PC-3 (cell line): ENCODE data around the gene SLC8A2.

Source experiments
- EZH2 ChIP-seq: fragments of 300-600 bp; sonication (generic); IDR thresholded peaks from one replicate; pipeline ENCODE4 v1.6.1; 2017; ENCODE audit warnings: antibody characterized with exemption, mild to moderate bottlenecking, low read length; ENCODE audit not compliant: unreplicated experiment
- EZH2phosphoT487 ChIP-seq: fragments of 300-600 bp; sonication (generic); IDR thresholded peaks from 2 replicates; pipeline ENCODE4 v1.6.1; 2018; ENCODE audit warnings: mild to moderate bottlenecking, antibody characterized with exemption, low read length, borderline replicate concordance
- TF ChIP-seq, protein P1 (sequence below): fragments of 300-600 bp; sonication (generic); conservative IDR thresholded peaks from 2 replicates; pipeline ENCODE4 v1.5.1; 2017; ENCODE audit warnings: antibody characterized with exemption, low read depth, mild to moderate bottlenecking, low read length

DNA sequence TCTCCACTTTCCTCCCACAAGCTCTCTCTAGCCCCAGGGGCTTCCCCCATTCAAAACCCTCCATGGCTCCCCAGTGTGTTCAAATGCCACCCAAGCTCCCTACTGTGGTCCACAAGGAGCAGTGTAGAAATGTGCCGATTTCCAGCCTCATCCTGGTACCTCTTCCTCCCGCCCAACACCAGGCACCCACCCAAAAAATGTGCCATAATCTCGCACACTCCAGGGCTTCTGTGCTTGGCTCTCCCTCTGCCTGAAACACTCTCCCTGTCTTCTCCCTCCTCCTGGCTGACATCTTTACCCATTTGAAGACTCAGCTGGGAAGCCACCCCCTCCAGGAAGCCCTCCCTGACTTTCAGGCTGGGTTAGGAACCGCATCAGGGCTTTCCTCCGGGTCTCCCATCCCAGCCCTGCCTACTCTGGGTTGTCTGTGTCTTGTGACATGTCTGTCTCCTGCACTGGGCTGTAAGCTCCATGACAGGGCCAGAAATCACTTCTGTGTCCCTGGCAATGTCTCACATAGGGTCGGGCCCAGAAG is 35.7 kb downstream of the SLC8A2 start:
- TF ChIP-seq, protein P1, sequence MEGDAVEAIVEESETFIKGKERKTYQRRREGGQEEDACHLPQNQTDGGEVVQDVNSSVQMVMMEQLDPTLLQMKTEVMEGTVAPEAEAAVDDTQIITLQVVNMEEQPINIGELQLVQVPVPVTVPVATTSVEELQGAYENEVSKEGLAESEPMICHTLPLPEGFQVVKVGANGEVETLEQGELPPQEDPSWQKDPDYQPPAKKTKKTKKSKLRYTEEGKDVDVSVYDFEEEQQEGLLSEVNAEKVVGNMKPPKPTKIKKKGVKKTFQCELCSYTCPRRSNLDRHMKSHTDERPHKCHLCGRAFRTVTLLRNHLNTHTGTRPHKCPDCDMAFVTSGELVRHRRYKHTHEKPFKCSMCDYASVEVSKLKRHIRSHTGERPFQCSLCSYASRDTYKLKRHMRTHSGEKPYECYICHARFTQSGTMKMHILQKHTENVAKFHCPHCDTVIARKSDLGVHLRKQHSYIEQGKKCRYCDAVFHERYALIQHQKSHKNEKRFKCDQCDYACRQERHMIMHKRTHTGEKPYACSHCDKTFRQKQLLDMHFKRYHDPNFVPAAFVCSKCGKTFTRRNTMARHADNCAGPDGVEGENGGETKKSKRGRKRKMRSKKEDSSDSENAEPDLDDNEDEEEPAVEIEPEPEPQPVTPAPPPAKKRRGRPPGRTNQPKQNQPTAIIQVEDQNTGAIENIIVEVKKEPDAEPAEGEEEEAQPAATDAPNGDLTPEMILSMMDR = no peak
- TF ChIP-seq EZH2phosphoT487 (no peak), EZH2 (no peak)
